HCT116 (cell line): Measurements from ENCODE around the gene INTS4. TPM values are rescaled to one million over a fixed set of nuclear protein-coding genes. Genes with fewer than 3 reads are reported as not detected.

ENCODE experiments used
- ATAC-seq: fragments of 200-7000 bp; cut with Tn5 transposase; 2 replicates; pipeline ENCODE4 v1.9.1; 2020; ENCODE audit warnings: mild to moderate bottlenecking, moderate library complexity
- BruUV-seq: library from RNA; stranded (reverse); fragments of 400-500 nt; replicated peaks from 2 replicates; lab custom pipeline; 2021; lab: Mats Ljungman, UMichigan
- CTCF ChIA-PET: fragments of 300-600 bp; sonication (Branson Sonifier 250); formaldehyde crosslinking; loops from one replicate; lab custom pipeline; 2021; ENCODE audit warnings: antibody characterized with exemption; lab: Charles Lee
- POLR2A ChIA-PET: fragments of 300-600, 350-600 bp; sonication (Branson Sonifier 250); formaldehyde crosslinking; loops from one replicate; lab custom pipeline; 2021; ENCODE audit warnings: antibody characterized with exemption; lab: Charles Lee
- RAD21 ChIA-PET, 2 experiments: fragments of 300-600 bp; sonication (Branson Sonifier 250); formaldehyde crosslinking; loops; one replicate each; lab custom pipeline; 2023; ENCODE audit warnings: low total read pairs in 2 of 2; ENCODE audit not compliant: uncharacterized antibody in 2 of 2, unreplicated experiment in 2 of 2, low non-redundant PET in 1 of 2; lab: Charles Lee
- DNase-seq: peaks from one replicate; pipeline ENCODE4 v3.0.0-alpha.2; 2010; ENCODE audit warnings: low read depth, low spot score
- H2AFZ ChIP-seq: fragments of 200-600 bp; shearing (Covaris generic), sonication (generic); 2 replicates; pipeline ENCODE4 v1.6.1; 2017; ENCODE audit warnings: low read depth, mixed run types, mixed read lengths, antibody characterized with exemption, low read length; ENCODE audit not compliant: poor library complexity, severe bottlenecking
- H3K27ac ChIP-seq: 2 replicates; pipeline ENCODE4 v1.5.1; 2012; ENCODE audit warnings: low read depth, low read length
- H3K27me3 ChIP-seq: fragments of 200-600 bp; sonication (generic); 2 replicates; pipeline ENCODE4 v1.6.1; 2016; ENCODE audit warnings: mixed run types, low read length, mixed read lengths; ENCODE audit not compliant: insufficient read depth
- H3K36me3 ChIP-seq, 2 experiments: fragments of 200-500 bp in 1 of 2; fragments of 200-600 bp in 1 of 2; sonication (Bioruptor generic) in 1 of 2; sonication (generic) in 1 of 2; 2 replicates each; pipeline versions ENCODE4 v1.5.1 to v1.6.1; 2014 to 2016; ENCODE audit warnings: low read length in 2 of 2, inconsistent platforms in 1 of 2, mixed read lengths in 1 of 2, mixed run types in 1 of 2; ENCODE audit not compliant: insufficient read depth in 2 of 2, control insufficient read depth in 1 of 2
- H3K4me1 ChIP-seq, 2 experiments: fragments of 200-600 bp in 1 of 2; sonication (generic) in 1 of 2; 2 replicates each; pipeline versions ENCODE4 v1.5.1 to v1.6.1; 2012 to 2017; ENCODE audit warnings: low read length in 2 of 2, inconsistent platforms in 1 of 2, mild to moderate bottlenecking in 1 of 2, mixed read lengths in 1 of 2, mixed run types in 1 of 2, moderate library complexity in 1 of 2; ENCODE audit not compliant: insufficient read depth in 2 of 2, control insufficient read depth in 1 of 2
- H3K4me2 ChIP-seq: fragments of 200-600 bp; sonication (generic); 2 replicates; pipeline ENCODE4 v1.6.1; 2017; ENCODE audit warnings: mixed run types, low read length, mixed read lengths
- H3K4me3 ChIP-seq, 2 experiments: fragments of 200-600 bp in 1 of 2; sonication (generic) in 1 of 2; replicated peaks in 1 of 2; 2 replicates each; pipeline ENCODE4 v1.5.1; 2011 to 2016; ENCODE audit warnings: low read length in 2 of 2, control low read depth in 1 of 2, low read depth in 1 of 2, mild to moderate bottlenecking in 1 of 2, mixed read lengths in 1 of 2, mixed run types in 1 of 2
- H3K79me2 ChIP-seq: fragments of 200-600 bp; sonication (generic); 2 replicates; pipeline ENCODE4 v1.6.1; 2017; ENCODE audit warnings: mild to moderate bottlenecking, mixed run types, low read length, moderate library complexity, mixed read lengths; ENCODE audit not compliant: insufficient read depth
- H3K9ac ChIP-seq: fragments of 200-600 bp; sonication (generic); 2 replicates; pipeline ENCODE4 v1.6.1; 2016; ENCODE audit warnings: low read length, mixed read lengths
- H3K9me2 ChIP-seq: fragments of 200-600 bp; sonication (generic), shearing (Covaris generic); 2 replicates; pipeline ENCODE4 v1.6.1; 2017; ENCODE audit warnings: mixed run types, mild to moderate bottlenecking, moderate library complexity; ENCODE audit not compliant: insufficient read depth
- H3K9me3 ChIP-seq, 2 experiments: fragments of 200-500 bp in 1 of 2; fragments of 200-600 bp in 1 of 2; sonication (Bioruptor generic) in 1 of 2; sonication (generic) in 1 of 2; 2 replicates each; pipeline ENCODE4 v1.6.1; 2014 to 2017; ENCODE audit warnings: low read length in 2 of 2, mixed read lengths in 2 of 2, inconsistent platforms in 1 of 2, low read depth in 1 of 2, mild to moderate bottlenecking in 1 of 2, mixed run types in 1 of 2, moderate library complexity in 1 of 2; ENCODE audit not compliant: control insufficient read depth in 1 of 2, insufficient read depth in 1 of 2
- H4K20me1 ChIP-seq: fragments of 200-600 bp; sonication (generic), shearing (Covaris generic); 2 replicates; pipeline ENCODE4 v1.6.1; 2017; ENCODE audit warnings: mixed run types, mild to moderate bottlenecking, moderate library complexity; ENCODE audit not compliant: insufficient read depth
- ATF3 ChIP-seq: IDR thresholded peaks from 2 replicates; pipeline ENCODE4 v1.6.1; 2012
- CBX3 ChIP-seq: IDR thresholded peaks from 2 replicates; pipeline ENCODE4 v1.6.1; 2012; ENCODE audit warnings: low read depth
- CEBPB ChIP-seq: IDR thresholded peaks from 2 replicates; pipeline ENCODE4 v1.6.1; 2012; ENCODE audit warnings: low read depth
- EGR1 ChIP-seq: IDR thresholded peaks from 2 replicates; pipeline ENCODE4 v1.6.1; 2012; ENCODE audit warnings: low read depth
- ELF1 ChIP-seq: IDR thresholded peaks from 2 replicates; pipeline ENCODE4 v1.6.1; 2012; ENCODE audit warnings: low read depth, borderline replicate concordance
- EZH2phosphoT487 ChIP-seq: fragments of 200-600 bp; IDR thresholded peaks from 2 replicates; pipeline ENCODE4 v1.6.1; 2018; ENCODE audit warnings: antibody characterized with exemption, borderline replicate concordance
- FOSL1 ChIP-seq: IDR thresholded peaks from 2 replicates; pipeline ENCODE4 v1.6.1; 2012; ENCODE audit warnings: low read depth
- JUND ChIP-seq: IDR thresholded peaks from 2 replicates; pipeline ENCODE4 v1.6.1; 2012
- POLR2A ChIP-seq: IDR thresholded peaks from 2 replicates; pipeline ENCODE4 v1.7.0; 2011; ENCODE audit warnings: borderline replicate concordance; ENCODE audit not compliant: insufficient read depth, insufficient read length; ENCODE audit errors: extremely low read depth
- POLR2AphosphoS5 ChIP-seq: IDR thresholded peaks from 2 replicates; pipeline ENCODE4 v1.6.1; 2011; ENCODE audit warnings: mild to moderate bottlenecking, low read depth, low read length, moderate library complexity
- SP1 ChIP-seq: IDR thresholded peaks from 2 replicates; pipeline ENCODE4 v1.6.1; 2012; ENCODE audit warnings: low read depth
- YY1 ChIP-seq: IDR thresholded peaks from 2 replicates; pipeline ENCODE4 v1.6.1; 2011; ENCODE audit warnings: low read length, low read depth, moderate library complexity, mild to moderate bottlenecking; ENCODE audit not compliant: insufficient replicate concordance; ENCODE audit errors: extremely low read depth
- ZFX ChIP-seq: fragments of 450-650 bp; IDR thresholded peaks from 2 replicates; pipeline ENCODE4 v1.6.1; 2017
- ZNF274 ChIP-seq: fragments of 200-500 bp; sonication (Bioruptor generic); IDR thresholded peaks from 2 replicates; pipeline ENCODE4 v1.6.1; 2014; ENCODE audit warnings: mild to moderate bottlenecking, low read depth, low read length, inconsistent platforms
- intact Hi-C: fragments of 100-400 bp; cut with micrococcal nuclease; formaldehyde crosslinking; loops from 2 replicates; pipeline ENCODE4 v1.10.0; 2022
- total RNA-seq: library from RNA; stranded (reverse); gene quantifications from one replicate; pipeline ENCODE4 v1.2.1, GENCODE V29; 2021; ENCODE audit not compliant: unreplicated experiment
- TF ChIP-seq, protein P1 (sequence below), 3 experiments: fragments of 200-600 bp in 1 of 3; sonication (generic) in 1 of 3; IDR thresholded peaks in 2 of 3; conservative IDR thresholded peaks in 1 of 3; 2 replicates each; pipeline ENCODE4 v1.5.1; 2012 to 2017; ENCODE audit warnings: low read depth in 2 of 3, low read length in 2 of 3, antibody characterized with exemption in 1 of 3, borderline replicate concordance in 1 of 3, control low read depth in 1 of 3, mild to moderate bottlenecking in 1 of 3, mixed read lengths in 1 of 3, mixed run types in 1 of 3, moderate library complexity in 1 of 3; ENCODE audit not compliant: insufficient read depth in 1 of 3
- TF ChIP-seq, protein P2 (sequence below): IDR thresholded peaks from 2 replicates; pipeline ENCODE4 v1.6.1; 2012

INTS4 gene
- total RNA-seq, 1 experiment from 2014 or later, result 41.0 TPM

DNA sequence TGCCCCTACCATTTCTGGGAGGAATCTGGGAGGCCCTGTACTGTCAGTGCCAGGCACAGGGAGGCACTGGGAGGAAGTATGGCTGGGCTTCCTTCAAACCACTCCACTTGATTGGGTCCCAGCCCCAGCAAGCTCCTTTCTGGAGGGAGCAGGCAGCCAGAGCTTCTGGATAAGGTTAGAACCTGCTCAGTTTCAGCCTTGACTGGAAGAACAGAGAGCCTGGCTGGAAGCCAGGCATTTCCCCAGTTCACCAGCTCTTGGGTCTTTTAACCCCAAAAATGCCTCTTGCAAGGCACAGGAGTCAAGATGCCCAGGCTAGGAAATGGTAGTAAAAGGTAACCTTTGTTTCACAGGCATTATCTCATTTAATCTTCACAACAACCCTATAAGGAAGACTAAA lies 37.6 kb upstream of the INTS4 start:
- no TSS peak for BruUV-seq
- no peak for ATAC-seq
- no peak for DNase-seq
- H3K79me2 ChIP-seq, result no peaks in the 10 kb centered on the region
- H3K4me3 ChIP-seq, result no peak overlapping the region
- POLR2A ChIA-PET, result interaction anchor here (1.3 to 1.6 kb wide), 2 partner anchors 11 to 38 kb away, joined by 3 to 5 read pairs; partner anchors contain the start of gene INTS4
- no peaks in the 10 kb centered on the region for H4K20me1 ChIP-seq
- TF ChIP-seq POLR2A (no peak), EZH2phosphoT487 (no peak), YY1 (no peak), FOSL1 (no peak), ELF1 (no peak), SP1 (no peak), POLR2AphosphoS5 (no peak), ZNF274 (no peak), ZFX (no peak), ATF3 (no peak), JUND (no peak), CBX3 (no peak), EGR1 (no peak), CEBPB (no peak)
- TF ChIP-seq, protein P1, sequence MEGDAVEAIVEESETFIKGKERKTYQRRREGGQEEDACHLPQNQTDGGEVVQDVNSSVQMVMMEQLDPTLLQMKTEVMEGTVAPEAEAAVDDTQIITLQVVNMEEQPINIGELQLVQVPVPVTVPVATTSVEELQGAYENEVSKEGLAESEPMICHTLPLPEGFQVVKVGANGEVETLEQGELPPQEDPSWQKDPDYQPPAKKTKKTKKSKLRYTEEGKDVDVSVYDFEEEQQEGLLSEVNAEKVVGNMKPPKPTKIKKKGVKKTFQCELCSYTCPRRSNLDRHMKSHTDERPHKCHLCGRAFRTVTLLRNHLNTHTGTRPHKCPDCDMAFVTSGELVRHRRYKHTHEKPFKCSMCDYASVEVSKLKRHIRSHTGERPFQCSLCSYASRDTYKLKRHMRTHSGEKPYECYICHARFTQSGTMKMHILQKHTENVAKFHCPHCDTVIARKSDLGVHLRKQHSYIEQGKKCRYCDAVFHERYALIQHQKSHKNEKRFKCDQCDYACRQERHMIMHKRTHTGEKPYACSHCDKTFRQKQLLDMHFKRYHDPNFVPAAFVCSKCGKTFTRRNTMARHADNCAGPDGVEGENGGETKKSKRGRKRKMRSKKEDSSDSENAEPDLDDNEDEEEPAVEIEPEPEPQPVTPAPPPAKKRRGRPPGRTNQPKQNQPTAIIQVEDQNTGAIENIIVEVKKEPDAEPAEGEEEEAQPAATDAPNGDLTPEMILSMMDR (IDR thresholded peaks at IDR 0.05 in 2 of 3, conservative IDR thresholded peaks at IDR 0.05 in 1 of 3; ENCODE audit: borderline replicate concordance in 1 of 3, insufficient read depth in 1 of 3, low read depth in 2 of 3, low read length in 2 of 3), result no peak
- TF ChIP-seq, protein P2, sequence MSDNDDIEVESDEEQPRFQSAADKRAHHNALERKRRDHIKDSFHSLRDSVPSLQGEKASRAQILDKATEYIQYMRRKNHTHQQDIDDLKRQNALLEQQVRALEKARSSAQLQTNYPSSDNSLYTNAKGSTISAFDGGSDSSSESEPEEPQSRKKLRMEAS, result no peak
- no peak overlapping the region for H3K27ac ChIP-seq
- H3K9ac ChIP-seq, result no peak overlapping the region
- intact Hi-C loops, result no loop called here
- H3K36me3 ChIP-seq, result no peaks in the 10 kb centered on the region
- peak overlapping the region; percentile 1 for H2AFZ ChIP-seq
- RAD21 ChIA-PET, result no interaction called here
- CTCF ChIA-PET, result interaction anchor here (1.0 kb wide), 1 partner anchor 9 kb away, joined by 3 read pairs; no protein-coding TSS in a partner anchor
- H3K27me3 ChIP-seq, result no peaks in the 10 kb centered on the region
- no peak overlapping the region for H3K4me2 ChIP-seq
- H3K4me1 ChIP-seq, result peaks cover 43 to 55% of the 10 kb centered on the region in 2 experiments
- no peaks in the 10 kb centered on the region for H3K9me3 ChIP-seq
- no peaks in the 10 kb centered on the region for H3K9me2 ChIP-seq
